BLaER1 treated with 17β-estradiol and CSF1 and Interleukin-3, amounts not matched to agents 10 nM and 100 nM (cell line): ENCODE data around the gene CCDC57.
A peak's percentile ranks its signal among the peaks of the same experiment; 100 is the strongest.

Experiments used
- H3K27ac ChIP-seq, 11 experiments: shearing (Covaris generic); formaldehyde crosslinking; 2 replicates each; pipeline ENCODE4 v1.8.1; 2022
- H3K27me3 ChIP-seq, 11 experiments: shearing (Covaris generic); formaldehyde crosslinking; 2 replicates each; pipeline ENCODE4 v1.8.1; 2022
- H3K36me3 ChIP-seq, 11 experiments: shearing (Covaris generic); formaldehyde crosslinking; 2 replicates each; pipeline ENCODE4 v1.8.1; 2022
- H3K4me1 ChIP-seq, 10 experiments: shearing (Covaris generic); formaldehyde crosslinking; 2 replicates each; pipeline ENCODE4 v1.8.1; 2022
- H3K4me2 ChIP-seq, 11 experiments: shearing (Covaris generic); formaldehyde crosslinking; 2 replicates each; pipeline ENCODE4 v1.8.1; 2022
- H3K4me3 ChIP-seq, 10 experiments: shearing (Covaris generic); formaldehyde crosslinking; 2 replicates each; pipeline ENCODE4 v1.8.1; 2022
- H3K9ac ChIP-seq, 11 experiments: shearing (Covaris generic); formaldehyde crosslinking; 2 replicates each; pipeline ENCODE4 v1.8.1; 2022
- H3K9me3 ChIP-seq, 11 experiments: shearing (Covaris generic); formaldehyde crosslinking; replicated peaks in 1 of 11; 2 replicates each; pipeline ENCODE4 v1.8.1; 2022
- H4K20me1 ChIP-seq, 11 experiments: shearing (Covaris generic); formaldehyde crosslinking; 2 replicates each; pipeline ENCODE4 v1.8.1; 2022
- Cebpa-rat ChIP-seq, 11 experiments: shearing (Covaris generic); IDR thresholded peaks; 2 replicates each; pipeline ENCODE4 v1.8.1; 2022

The CCDC57 gene

GRCh38 chr17:82246365-82247181 is 33.9 kb upstream of the CCDC57 start:
- peak overlapping the region; percentile 51 to 91 (median 72) for H3K4me2 ChIP-seq
- no peaks in the 10 kb centered on the region for H3K9me3 ChIP-seq
- H3K36me3 ChIP-seq = peaks cover 91 to 97% (median 95%) of the 10 kb centered on the region in 11 experiments
- no peak overlapping the region for H3K4me3 ChIP-seq
- H3K27me3 ChIP-seq = no peaks in the 10 kb centered on the region
- peak overlapping the region in 10 of 11 experiments; percentile 36 to 67 (median 48); a peak in 16 of 22 replicates for H3K9ac ChIP-seq
- H3K4me1 ChIP-seq = peaks cover 57 to 83% (median 70%) of the 10 kb centered on the region in 10 experiments
- peak overlapping the region in 10 of 11 experiments; percentile 4 to 67 (median 46); a peak in 18 of 22 replicates for H3K27ac ChIP-seq
- TF ChIP-seq Cebpa-rat (IDR thresholded peaks at IDR 0.05) = no peak
- peaks cover 99 to 100% (median 100%) of the 10 kb centered on the region in 11 experiments for H4K20me1 ChIP-seq

- no peaks in the 10 kb centered on the region for H3K27me3 ChIP-seq
- H3K36me3 ChIP-seq = peaks cover 85 to 97% (median 92%) of the 10 kb centered on the region in 11 experiments
- H3K27ac ChIP-seq = peak overlapping the region in 5 of 11 experiments; percentile 46 to 67 (median 47); a peak in 3 of 22 replicates
- peak overlapping the region in 3 of 11 experiments; percentile 71 to 91 (median 87); a peak in 4 of 22 replicates for H3K4me2 ChIP-seq
- no peak overlapping the region for H3K4me3 ChIP-seq
- H3K9me3 ChIP-seq = no peaks in the 10 kb centered on the region
- H3K9ac ChIP-seq = peak overlapping the region in 6 of 11 experiments; percentile 37 to 67 (median 58); a peak in 7 of 22 replicates
- no peak for TF ChIP-seq Cebpa-rat (IDR thresholded peaks at IDR 0.05)
- H3K4me1 ChIP-seq = peaks cover 63 to 85% (median 73%) of the 10 kb centered on the region in 10 experiments
- peaks cover 99 to 100% (median 100%) of the 10 kb centered on the region in 11 experiments for H4K20me1 ChIP-seq
Observed at GRCh38 chr17:82246040-82246364, 33.4 kb upstream of the CCDC57 start.

- H4K20me1 ChIP-seq = peaks cover 99 to 100% (median 100%) of the 10 kb centered on the region in 11 experiments
- H3K9me3 ChIP-seq = no peaks in the 10 kb centered on the region
- peaks cover 80 to 97% (median 88%) of the 10 kb centered on the region in 11 experiments for H3K36me3 ChIP-seq
- no peak overlapping the region for H3K4me3 ChIP-seq
- peak overlapping the region in 1 of 11 experiments; percentile 46; a peak in 1 of 22 replicates for H3K27ac ChIP-seq
- TF ChIP-seq Cebpa-rat (IDR thresholded peaks at IDR 0.05) = no peak
- H3K9ac ChIP-seq = peak overlapping the region in 4 of 11 experiments; percentile 20 to 61 (median 53); a peak in 4 of 22 replicates
- H3K4me2 ChIP-seq = no peak overlapping the region
- H3K27me3 ChIP-seq = no peaks in the 10 kb centered on the region
- peaks cover 69 to 86% (median 76%) of the 10 kb centered on the region in 10 experiments for H3K4me1 ChIP-seq
Observed at GRCh38 chr17:82245134-82246039, 32.7 kb upstream of the CCDC57 start.

DNA sequence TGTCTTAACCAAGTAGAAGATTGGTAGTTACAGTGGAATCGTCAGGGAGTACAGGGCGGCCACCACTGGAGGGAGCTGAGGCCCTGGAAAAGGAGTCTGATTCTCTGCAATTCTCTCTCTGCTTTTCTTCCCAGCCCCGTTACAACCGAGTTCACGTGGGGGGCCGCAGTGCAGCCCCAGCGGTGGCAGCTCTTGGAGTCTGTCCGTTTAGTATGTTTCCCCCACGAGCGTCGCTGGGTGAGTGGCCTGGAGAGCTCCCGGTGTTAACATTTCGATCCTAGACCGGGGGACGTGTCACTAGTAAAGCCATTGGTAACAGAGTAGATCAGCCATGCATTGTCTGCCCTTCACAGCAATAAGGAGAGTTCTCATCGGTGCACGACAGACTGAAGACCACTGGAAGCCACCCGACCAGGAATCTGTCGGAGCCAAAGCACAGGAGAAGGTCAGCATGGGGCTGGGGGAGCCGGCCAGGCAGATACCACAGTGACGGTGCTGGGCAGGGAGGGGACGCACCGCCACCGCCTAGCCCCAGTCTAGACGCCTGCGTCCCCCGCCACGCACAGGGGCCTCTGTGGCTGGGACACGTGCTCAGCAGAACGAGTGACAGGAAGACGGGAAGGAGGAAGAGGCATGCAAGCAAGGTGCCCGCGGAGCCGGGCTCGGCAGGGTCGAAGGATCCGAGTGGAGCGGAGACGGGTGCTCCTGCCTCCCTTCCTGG is 31.9 kb upstream of the CCDC57 start:
- no peak overlapping the region for H3K27ac ChIP-seq
- H3K4me3 ChIP-seq = no peak overlapping the region
- no peaks in the 10 kb centered on the region for H3K9me3 ChIP-seq
- no peak for TF ChIP-seq Cebpa-rat (IDR thresholded peaks at IDR 0.05)
- peaks cover 80 to 97% (median 88%) of the 10 kb centered on the region in 11 experiments for H3K36me3 ChIP-seq
- no peaks in the 10 kb centered on the region for H3K27me3 ChIP-seq
- peak overlapping the region in 1 of 11 experiments; percentile 38; a peak in 1 of 22 replicates for H3K9ac ChIP-seq
- H3K4me1 ChIP-seq = peaks cover 69 to 86% (median 76%) of the 10 kb centered on the region in 10 experiments
- peaks cover 99 to 100% (median 100%) of the 10 kb centered on the region in 11 experiments for H4K20me1 ChIP-seq
- no peak overlapping the region for H3K4me2 ChIP-seq

GRCh38 chr17:82243648-82244412 is 31.2 kb upstream of the CCDC57 start:
- TF ChIP-seq Cebpa-rat (IDR thresholded peaks at IDR 0.05) = no peak
- Histone ChIP-seq H3K36me3 (peaks cover 73 to 93% (median 83%) of the 10 kb centered on the region in 11 experiments), H3K27ac (no peak overlapping the region), H3K4me2 (no peak overlapping the region), H3K27me3 (no peaks in the 10 kb centered on the region), H3K4me1 (peaks cover 68 to 86% (median 76%) of the 10 kb centered on the region in 10 experiments), H3K9ac (peak overlapping the region in 2 of 11 experiments; percentile 0 to 33; a peak in 1 of 22 replicates), H3K4me3 (no peak overlapping the region), H4K20me1 (peaks cover 99 to 100% (median 100%) of the 10 kb centered on the region in 11 experiments), H3K9me3 (no peaks in the 10 kb centered on the region)

DNA sequence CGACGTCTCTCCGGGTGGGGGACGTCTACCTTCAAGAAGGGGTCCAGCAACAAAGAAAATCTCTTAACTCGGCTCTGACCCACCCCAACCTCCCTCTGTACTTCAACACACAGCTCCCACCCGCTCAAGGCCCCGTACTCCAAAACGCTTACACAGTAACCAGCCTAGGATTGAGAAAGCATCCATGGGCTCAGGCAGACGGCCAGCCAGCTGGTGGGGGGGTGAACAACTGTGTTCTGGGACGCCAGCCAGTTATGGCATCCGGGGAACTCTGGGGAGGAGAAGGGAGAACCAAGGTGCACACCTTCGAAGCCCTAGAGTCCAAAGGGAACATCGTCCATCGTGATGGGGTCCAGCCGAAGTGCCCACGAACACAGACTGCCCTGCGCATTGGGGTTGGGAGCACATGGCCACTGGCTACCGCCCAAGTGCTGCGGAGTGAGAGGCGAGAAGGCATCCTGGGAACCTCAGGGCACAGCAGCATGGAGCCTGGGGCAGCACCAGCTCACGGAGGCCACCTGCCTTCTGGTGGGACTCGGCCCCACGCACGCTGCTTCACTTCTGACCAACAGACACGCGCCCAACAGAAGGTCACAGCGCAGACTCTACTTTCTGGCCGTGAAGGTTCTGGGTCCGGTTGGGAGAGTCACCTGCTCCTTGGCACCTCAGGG is 30.5 kb upstream of the CCDC57 start:
- H3K4me1 ChIP-seq = peaks cover 68 to 86% (median 76%) of the 10 kb centered on the region in 10 experiments
- 0 out of 22 replicates have a peak overlapping the region, but pooled peaks of 4 of the 11 experiments have one; percentile 5 to 49 (median 35) for H3K4me2 ChIP-seq
- H3K36me3 ChIP-seq = peaks cover 65 to 93% (median 79%) of the 10 kb centered on the region in 11 experiments

GRCh38 chr17:82242698-82242976 is 30.0 kb upstream of the CCDC57 start:
- peaks cover 62 to 93% (median 75%) of the 10 kb centered on the region in 11 experiments for H3K36me3 ChIP-seq
- peak overlapping the region in 1 of 11 experiments; percentile 9; a peak in 1 of 22 replicates for H3K27ac ChIP-seq
- H3K9me3 ChIP-seq = no peaks in the 10 kb centered on the region
- H4K20me1 ChIP-seq = peaks cover 99 to 100% (median 100%) of the 10 kb centered on the region in 11 experiments
- H3K4me3 ChIP-seq = no peak overlapping the region
- no peaks in the 10 kb centered on the region for H3K27me3 ChIP-seq
- peak overlapping the region in 5 of 11 experiments; percentile 12 to 33 (median 30); a peak in 6 of 22 replicates for H3K9ac ChIP-seq
- TF ChIP-seq Cebpa-rat (IDR thresholded peaks at IDR 0.05) = no peak
- H3K4me2 ChIP-seq = peak overlapping the region in 5 of 11 experiments; percentile 20 to 49 (median 42); a peak in 3 of 22 replicates
- peaks cover 68 to 86% (median 76%) of the 10 kb centered on the region in 10 experiments for H3K4me1 ChIP-seq

More for the DNA sequence above, 30.5 kb upstream of the CCDC57 start:
- Histone ChIP-seq H3K27me3 (no peaks in the 10 kb centered on the region), H3K4me3 (no peak overlapping the region), H3K9me3 (no peaks in the 10 kb centered on the region), H4K20me1 (peaks cover 99 to 100% (median 100%) of the 10 kb centered on the region in 11 experiments), H3K9ac (peak overlapping the region in 6 of 11 experiments; percentile 0 to 33 (median 26); a peak in 6 of 22 replicates), H3K27ac (peak overlapping the region in 1 of 11 experiments; percentile 9; a peak in 1 of 22 replicates)
- no peak for TF ChIP-seq Cebpa-rat (IDR thresholded peaks at IDR 0.05)
